ENCODE results near the gene HEPHL1.

The HEPHL1 gene

DNA sequence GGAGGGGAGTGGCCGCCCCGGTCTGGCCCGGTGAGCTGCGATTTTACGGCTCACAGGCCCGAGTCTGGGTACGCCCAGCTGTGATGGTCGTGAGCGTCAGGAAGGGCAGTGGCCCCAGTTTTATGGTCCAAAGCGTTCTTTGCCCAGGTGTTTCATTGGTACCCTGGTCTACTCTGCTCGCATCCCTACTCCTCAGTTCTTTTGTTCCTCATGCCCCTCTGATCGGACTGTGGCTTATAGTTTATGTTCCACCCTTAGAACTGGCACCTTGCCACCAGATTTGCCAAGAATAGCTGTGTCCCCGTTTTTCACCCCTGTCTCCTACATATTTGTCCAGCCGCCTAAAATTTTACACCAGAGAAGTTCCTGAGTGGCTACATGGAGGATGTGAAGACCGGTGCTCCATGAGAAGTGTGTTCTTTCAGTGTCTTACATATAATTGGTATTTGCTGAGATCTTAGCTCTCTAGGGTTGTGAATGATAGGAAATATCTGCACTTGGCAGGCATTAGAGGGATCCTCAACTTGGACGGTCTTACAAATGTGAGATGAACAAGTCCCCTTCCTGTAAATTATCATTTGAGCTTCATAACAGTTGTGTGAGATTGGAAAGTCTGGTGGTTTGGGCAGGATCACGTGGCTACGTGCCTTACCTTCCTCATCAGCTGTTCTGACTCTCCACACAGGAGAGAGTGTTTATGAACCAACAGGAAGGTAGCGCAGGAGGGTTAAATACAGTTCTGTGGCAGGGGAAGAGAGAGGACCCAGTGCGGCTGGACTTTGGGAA lies 108.6 kb downstream of the HEPHL1 start:
- DNase-seq (ENCODE audit: low read depth in 3 of 3): no peak

- DNase-seq (ENCODE audit: low read depth in 3 of 3): no peak
Observed at GRCh38 chr11:94130298-94131046, 109.3 kb downstream of the HEPHL1 start.

DNA sequence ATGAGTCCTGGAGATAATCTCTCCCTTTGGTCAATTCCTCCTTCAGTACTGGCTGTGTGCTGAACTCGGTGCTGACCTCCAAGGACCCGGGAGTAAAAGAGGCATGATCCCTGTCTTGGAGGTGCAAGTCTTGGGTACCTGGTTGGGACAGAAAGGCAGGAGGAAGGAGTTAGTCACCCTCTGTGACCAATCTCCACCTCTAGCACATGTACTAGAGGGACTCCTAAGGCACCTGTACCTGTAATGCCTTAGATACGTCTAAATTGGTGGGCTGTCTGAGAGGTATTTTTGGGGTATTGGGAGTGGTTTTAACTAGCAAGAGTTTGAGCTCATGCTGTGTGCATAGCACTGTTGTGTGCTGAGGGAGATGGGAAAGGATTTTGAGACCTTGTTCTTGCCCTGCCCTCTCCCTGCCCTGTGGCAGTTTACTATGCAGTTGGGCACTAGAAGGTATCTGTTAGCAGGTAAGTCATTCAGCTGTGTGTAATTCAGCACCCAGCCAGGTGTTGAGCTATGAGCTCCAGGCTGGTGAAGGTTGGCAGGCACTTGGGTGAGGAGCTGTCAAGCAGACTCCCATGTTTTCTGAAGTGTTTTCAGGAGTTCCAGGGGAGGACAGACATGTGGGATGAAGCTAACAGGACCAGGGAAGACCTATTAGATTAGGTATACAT lies 110.0 kb downstream of the HEPHL1 start:
- no peak for DNase-seq (ENCODE audit: low read depth in 3 of 3)

DNA sequence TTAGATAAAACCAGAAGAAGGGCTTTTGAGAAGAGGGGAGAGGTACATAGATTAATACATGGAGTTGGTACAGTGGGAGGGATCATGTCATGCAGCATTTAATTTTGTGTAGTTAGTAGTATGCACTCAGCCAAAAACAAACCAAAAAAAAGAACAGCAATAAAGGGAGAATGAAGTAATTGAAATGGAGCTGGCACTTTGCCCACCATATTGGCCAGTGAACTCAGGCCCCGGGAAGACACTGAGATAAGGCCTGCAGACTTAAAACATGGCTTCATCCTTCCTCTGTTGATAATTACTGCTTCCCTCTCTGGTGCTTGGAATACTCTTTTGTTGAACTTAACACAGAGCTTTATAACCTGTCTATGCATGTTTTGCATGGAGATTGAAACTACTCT lies 110.6 kb downstream of the HEPHL1 start:
- DNase-seq (ENCODE audit: low read depth in 3 of 3): no peak

DNA sequence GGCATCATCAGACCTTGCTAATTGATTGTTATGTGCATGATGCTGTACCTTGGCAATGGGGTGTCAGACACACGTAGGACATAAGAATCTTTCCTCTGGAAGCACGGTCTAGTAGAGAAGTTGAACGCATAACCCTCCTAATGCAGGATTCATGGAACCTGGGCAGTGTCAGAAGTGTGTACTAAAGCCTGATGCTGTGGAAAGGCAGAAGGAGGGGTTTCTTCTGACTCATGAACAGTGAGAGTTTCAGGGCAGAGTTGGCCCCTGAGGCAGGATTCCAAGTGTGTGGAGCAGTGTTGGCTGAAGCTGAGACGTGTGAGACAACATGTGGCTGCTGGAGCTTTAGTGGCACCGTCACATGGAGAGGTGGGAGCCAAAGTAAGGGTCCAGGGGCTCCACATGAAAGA lies 111.0 kb downstream of the HEPHL1 start:
- DNase-seq (ENCODE audit: low read depth in 3 of 3): no peak

DNA sequence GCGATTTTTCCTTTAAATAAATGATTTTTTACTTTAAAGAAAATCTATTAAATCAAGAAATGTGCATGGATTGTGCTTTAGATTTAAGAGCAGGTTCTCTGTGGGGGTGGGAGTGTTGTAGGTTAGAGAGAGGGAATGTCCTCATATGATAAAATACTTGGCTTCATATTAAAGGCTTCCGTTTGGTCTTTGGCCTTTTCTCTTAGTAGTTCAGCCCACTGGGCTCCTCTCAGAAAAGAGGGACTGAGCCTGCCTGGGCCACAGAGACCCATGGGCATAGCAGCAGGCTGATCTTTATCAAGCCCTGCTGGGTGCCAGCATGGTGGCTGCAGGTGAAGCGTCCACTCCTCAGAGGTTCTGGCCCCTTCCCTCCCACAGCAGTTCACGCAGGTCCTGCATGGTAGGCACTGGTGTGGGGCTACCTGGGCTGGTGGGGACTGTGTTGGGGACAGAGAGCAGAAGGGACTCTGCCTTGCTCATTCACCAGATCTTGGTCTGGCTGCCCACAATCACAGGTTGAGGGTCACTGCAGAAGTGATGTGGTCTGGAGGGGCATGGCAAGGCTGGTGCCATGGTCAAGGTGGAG lies 111.8 kb downstream of the HEPHL1 start:
- DNase-seq (ENCODE audit: low read depth in 3 of 3): no peak

DNA sequence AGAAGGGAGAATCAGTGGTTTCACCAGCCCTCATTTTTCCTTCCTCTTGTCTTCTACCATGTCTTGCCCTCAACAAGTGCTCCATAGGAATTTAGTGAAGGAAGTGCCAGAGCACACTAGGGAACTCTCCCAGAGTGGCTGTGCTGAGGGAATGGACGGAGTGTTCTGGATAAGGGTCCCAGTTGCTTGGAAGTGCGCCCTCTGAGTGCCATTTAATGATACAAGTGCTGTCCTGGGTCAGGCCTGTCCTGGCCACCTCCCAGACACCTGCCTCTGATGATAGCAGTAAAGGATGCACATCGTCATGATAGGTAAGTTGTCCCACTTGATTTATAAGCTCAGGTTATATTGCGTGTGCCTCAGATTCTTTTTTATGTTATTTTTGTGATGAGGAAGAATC lies 112.6 kb downstream of the HEPHL1 start:
- no peak for DNase-seq (ENCODE audit: low read depth in 3 of 3)

DNA sequence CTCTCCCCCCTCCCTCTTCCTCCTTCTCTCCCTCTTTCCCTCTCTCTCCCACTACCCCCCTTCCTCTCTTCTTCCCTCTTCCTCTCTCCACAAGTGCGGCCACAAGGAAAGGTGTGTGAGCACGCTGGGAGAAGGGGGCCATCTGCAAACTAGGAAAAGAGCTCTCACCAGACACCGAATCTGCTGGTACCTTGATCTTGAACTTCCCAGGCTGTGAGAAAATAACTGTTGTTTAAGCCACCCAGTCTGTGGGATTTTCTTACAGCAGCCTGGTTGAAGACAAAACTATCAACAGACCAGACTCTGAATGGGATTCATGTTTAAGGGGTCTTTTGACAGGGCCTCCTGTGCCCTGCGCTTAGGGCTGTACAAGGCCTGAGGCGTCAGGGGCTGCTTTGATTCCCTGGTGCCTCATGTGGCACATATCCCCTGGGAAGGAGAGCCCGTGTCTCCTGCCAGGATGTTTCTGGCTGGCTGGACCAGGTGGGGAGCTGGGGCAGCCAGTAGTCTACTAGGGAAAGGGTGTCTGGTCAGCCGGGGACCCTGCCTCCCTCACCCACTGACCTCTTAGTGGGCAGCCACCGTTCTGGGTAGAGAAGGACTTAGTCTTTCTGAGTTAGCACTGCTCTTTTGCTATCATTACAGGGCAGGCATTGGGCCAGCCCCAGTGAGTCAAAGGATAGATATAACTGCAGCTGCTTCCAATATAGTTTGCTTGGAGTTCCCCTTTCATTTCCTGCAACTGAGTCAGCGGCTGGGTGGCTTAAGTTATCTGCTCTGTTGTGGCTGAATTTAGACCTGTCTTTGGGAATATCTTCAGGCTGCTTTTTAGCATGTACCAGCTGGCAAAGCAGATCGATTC lies 113.7 kb downstream of the HEPHL1 start:
- no peak for DNase-seq (ENCODE audit: low read depth in 3 of 3)

GRCh38 chr11:94139416-94139815 lies 118.3 kb downstream of the HEPHL1 start:
- DNase-seq (ENCODE audit: low read depth in 3 of 3): no peak

GRCh38 chr11:94140154-94140655 lies 119.1 kb downstream of the HEPHL1 start:
- DNase-seq (ENCODE audit: low read depth in 3 of 3): no peak

- no peak for DNase-seq (ENCODE audit: low read depth in 3 of 3)
Observed at GRCh38 chr11:94141511-94142307, 120.6 kb downstream of the HEPHL1 start.

DNA sequence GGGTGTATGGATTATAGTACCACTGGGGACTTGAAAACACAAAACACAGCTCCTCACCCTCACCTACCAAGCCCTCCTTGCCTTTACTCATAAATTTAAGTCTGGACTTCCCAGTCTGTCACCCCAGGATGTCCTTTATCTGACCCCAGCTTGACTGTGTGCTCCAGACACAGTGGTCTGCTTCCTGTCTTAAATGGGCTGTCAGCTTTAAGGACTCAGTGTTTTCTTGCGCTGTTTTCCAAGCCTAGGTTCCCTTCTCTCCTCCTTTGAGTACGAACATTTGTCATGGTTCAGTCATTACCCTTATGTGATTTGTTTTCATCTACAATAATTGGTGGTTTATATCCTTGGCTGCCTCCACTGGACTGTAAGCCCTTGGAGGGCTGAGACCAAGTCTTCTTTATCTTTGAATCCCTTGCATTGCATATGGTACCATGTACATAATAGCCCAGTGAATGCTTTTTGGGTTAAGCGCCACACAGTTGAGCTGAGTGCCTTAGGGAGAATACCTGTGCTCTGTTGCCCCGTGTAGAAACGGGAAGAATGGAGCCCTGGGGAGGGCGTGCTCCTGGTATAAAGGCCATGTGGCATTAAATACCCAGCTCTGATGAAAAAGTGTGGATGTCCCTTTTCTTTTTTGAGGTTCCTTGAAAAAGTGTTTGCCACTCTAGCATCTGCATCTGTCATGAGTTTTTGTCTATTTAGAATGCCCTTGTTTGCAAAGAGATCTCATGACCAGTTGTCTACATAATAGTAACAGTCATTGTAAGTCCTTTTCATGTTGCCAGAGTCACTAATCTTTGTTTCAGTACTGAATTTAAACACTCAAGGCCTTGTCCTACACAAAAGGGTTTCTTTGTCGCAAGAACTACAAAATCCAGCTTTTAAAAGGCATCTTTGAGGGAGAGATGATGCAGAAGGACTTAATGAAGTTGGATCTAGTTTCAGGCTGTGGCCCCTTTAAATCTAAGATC lies 121.4 kb downstream of the HEPHL1 start:
- DNase-seq (ENCODE audit: low read depth in 3 of 3): no peak

GRCh38 chr11:94144216-94144615 lies 123.1 kb downstream of the HEPHL1 start:
- no peak for DNase-seq (ENCODE audit: low read depth in 3 of 3)

DNA sequence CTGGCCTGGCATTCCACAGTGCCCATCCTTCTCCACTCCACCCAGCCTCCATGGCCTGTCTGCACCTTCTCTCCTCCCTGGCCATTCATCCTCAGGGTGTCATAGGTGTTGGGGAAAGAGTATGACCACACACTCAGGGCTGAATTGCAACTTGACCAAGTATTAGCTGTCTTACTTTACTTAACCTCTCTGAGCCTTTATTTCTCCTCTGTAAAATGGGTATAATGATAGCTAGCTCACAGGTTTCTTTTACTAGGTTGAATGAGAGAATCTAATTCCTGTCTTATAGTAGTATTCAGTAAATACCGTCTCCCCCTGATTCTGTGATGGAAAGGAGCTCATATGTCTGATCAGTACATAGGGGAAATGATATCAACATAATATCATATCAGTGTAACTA lies 123.5 kb downstream of the HEPHL1 start:
- DNase-seq (ENCODE audit: low read depth in 3 of 3): no peak

GRCh38 chr11:94145431-94145830 lies 124.3 kb downstream of the HEPHL1 start:
- DNase-seq (ENCODE audit: low read depth in 3 of 3): no peak

DNA sequence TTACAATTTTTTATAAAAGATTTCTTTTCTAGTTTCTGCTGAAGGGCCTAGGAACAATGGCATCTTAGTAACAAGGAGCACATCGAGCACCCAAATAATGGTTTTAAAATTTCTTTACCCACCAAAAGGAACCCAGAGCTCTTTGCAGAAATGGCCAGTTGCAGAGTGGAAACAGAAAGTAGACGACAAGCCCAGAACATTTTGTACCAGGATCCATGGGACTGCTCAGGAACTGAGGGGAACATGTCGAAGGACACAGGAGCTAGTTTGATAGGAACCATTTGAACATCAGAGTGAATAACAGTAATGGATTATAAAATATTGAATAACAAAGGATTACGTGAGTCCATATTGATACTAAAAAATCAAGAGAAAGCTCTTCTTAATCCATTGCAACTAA lies 124.8 kb downstream of the HEPHL1 start:
- no peak for DNase-seq (ENCODE audit: low read depth in 3 of 3)

- DNase-seq (ENCODE audit: low read depth in 3 of 3): no peak
Observed at GRCh38 chr11:94147433-94147845, 126.3 kb downstream of the HEPHL1 start.

- no peak for DNase-seq (ENCODE audit: low read depth in 3 of 3)
Observed at GRCh38 chr11:94148189-94148588, 127.0 kb downstream of the HEPHL1 start.

DNA sequence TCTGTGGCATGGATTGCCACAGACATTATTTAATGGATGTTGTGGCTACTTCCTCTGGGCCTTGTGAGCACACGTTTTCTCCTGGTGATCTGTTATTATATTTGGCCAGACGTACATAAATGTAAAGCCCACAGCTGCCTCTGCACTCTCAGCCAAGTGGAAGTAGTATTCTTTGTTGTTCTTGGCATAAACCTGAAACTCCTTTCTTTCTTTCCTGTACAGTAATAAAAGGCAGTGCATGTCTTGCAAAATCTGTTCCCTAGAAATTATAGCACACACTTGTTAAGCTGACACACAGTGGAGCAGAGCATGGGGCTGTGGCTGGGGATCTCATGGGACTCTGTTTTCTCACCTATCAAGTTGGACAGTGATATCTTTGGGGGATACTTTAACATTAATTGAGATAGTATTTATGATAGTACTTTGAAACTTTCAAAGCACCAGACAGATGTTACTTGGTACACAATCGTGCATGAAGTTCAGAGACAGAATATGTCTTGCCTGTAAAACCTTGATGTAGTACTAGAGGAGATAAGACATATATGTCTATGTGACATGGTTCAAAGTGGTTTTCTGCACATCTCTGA lies 128.4 kb downstream of the HEPHL1 start:
- DNase-seq (ENCODE audit: low read depth in 3 of 3): no peak
